Forelimb muscle (tissue), 1 donor: ENCODE measurements around the gene POLA2. TPM values are rescaled to one million over a fixed set of nuclear protein-coding genes. Genes with fewer than 3 reads are reported as not detected.
"Not testable (repeated sequence)": the region's sequence is repeated elsewhere in the genome, so short reads cannot be mapped to it uniquely, and the experiment has no call there.

Source experiments
- DNase-seq: peaks from one replicate; pipeline ENCODE4 v3.0.0-alpha.2; 2013; ENCODE audit warnings: low read depth
- polyA plus RNA-seq: library from polyadenylated mRNA; unstranded; fragments of 120-200 nt; gene quantifications from one replicate; pipeline ENCODE4 v1.2.1, GENCODE V29; 2013; ENCODE audit not compliant: insufficient read length

POLA2 gene
- polyA plus RNA-seq, 1 donor, result 28.8 TPM

- DNase-seq, result no peak
Observed at GRCh38 chr11:65241692-65242091, 20.1 kb upstream of the POLA2 start.

GRCh38 chr11:65242389-65242788 lies 19.4 kb upstream of the POLA2 start:
- DNase-seq, result no peak

GRCh38 chr11:65243797-65244196 lies 18.0 kb upstream of the POLA2 start:
- no peak for DNase-seq

- DNase-seq, result not testable (repeated sequence)
Observed at GRCh38 chr11:65245046-65245445, 16.7 kb upstream of the POLA2 start.

GRCh38 chr11:65246506-65246905 lies 15.3 kb upstream of the POLA2 start:
- DNase-seq, result no peak

- DNase-seq, result not testable (repeated sequence)
Observed at GRCh38 chr11:65248184-65248710, 13.5 kb upstream of the POLA2 start.

GRCh38 chr11:65251476-65251875 lies 10.3 kb upstream of the POLA2 start:
- DNase-seq, result no peak

GRCh38 chr11:65254724-65255123 lies 7.0 kb upstream of the POLA2 start:
- DNase-seq, result no peak

GRCh38 chr11:65258988-65259387 lies 2.8 kb upstream of the POLA2 start:
- DNase-seq, result no peak

- DNase-seq, result no peak
Observed at GRCh38 chr11:65260302-65260701, 1.5 kb upstream of the POLA2 start.

- DNase-seq, result no peak
Observed at GRCh38 chr11:65260756-65261590, 789 bp upstream of the POLA2 start.

- no peak for DNase-seq
Observed at GRCh38 chr11:65262381-65262680, 569 bp downstream of the POLA2 start.

GRCh38 chr11:65262776-65263175 lies 1.0 kb downstream of the POLA2 start:
- DNase-seq, result no peak

- DNase-seq, result not testable (repeated sequence)
Observed at GRCh38 chr11:65264747-65265146, 3.0 kb downstream of the POLA2 start.

- DNase-seq, result no peak
Observed at GRCh38 chr11:65266210-65266609, 4.4 kb downstream of the POLA2 start.

GRCh38 chr11:65274735-65275682 lies 13.2 kb downstream of the POLA2 start:
- no peak for DNase-seq

GRCh38 chr11:65275906-65276305 lies 14.1 kb downstream of the POLA2 start:
- DNase-seq, result no peak

- DNase-seq, result no peak
Observed at GRCh38 chr11:65277631-65278277, 16.0 kb downstream of the POLA2 start.

GRCh38 chr11:65278356-65278755 lies 16.6 kb downstream of the POLA2 start:
- no peak for DNase-seq

- DNase-seq, result no peak
Observed at GRCh38 chr11:65279279-65279678, 17.5 kb downstream of the POLA2 start.

- DNase-seq, result no peak
Observed at GRCh38 chr11:65279741-65280440, 18.1 kb downstream of the POLA2 start.
